Fibroblast of lung (primary cell): Measurements from ENCODE around the gene LAMA4. TPM values are rescaled to one million over a fixed set of nuclear protein-coding genes. Genes with fewer than 3 reads are reported as not detected.
A peak's percentile ranks its signal among the peaks of the same experiment; 100 is the strongest.

Experiments used
- DNase-seq, 2 donors: peaks; one replicate each; pipeline versions ENCODE4 v3.0.0 to v3.0.0-alpha.2; 2010; ENCODE audit warnings: low read depth in 2 of 2
- H2AFZ ChIP-seq: 2 replicates; pipeline ENCODE4 v1.5.1; 2012; ENCODE audit warnings: low read length, control low read depth, inconsistent platforms
- H3K27ac ChIP-seq: 2 replicates; pipeline ENCODE4 v1.5.1; 2011; ENCODE audit warnings: low read length, control low read depth; ENCODE audit not compliant: insufficient read depth
- H3K27me3 ChIP-seq: 2 replicates; pipeline ENCODE4 v1.5.1; 2011; ENCODE audit warnings: mild to moderate bottlenecking, low read length; ENCODE audit not compliant: control insufficient read depth, insufficient read depth
- H3K36me3 ChIP-seq: 2 replicates; pipeline ENCODE4 v1.5.1; 2011; ENCODE audit warnings: low read length; ENCODE audit not compliant: control insufficient read depth, insufficient read depth
- H3K4me1 ChIP-seq: 2 replicates; pipeline ENCODE4 v1.5.1; 2011; ENCODE audit warnings: low read length; ENCODE audit not compliant: control insufficient read depth, insufficient read depth; ENCODE audit errors: extremely low read depth
- H3K4me2 ChIP-seq: 2 replicates; pipeline ENCODE4 v1.5.1; 2011; ENCODE audit warnings: low read length, control low read depth; ENCODE audit not compliant: insufficient read depth; ENCODE audit errors: extremely low read depth
- H3K4me3 ChIP-seq, 4 experiments: fragments of 200-600 bp in 1 of 4; sonication (generic) in 1 of 4; replicated peaks in 1 of 4; 2 replicates each; pipeline ENCODE4 v1.5.1; 2011 to 2016; ENCODE audit warnings: low read length in 4 of 4, low read depth in 3 of 4, mild to moderate bottlenecking in 3 of 4, control low read depth in 2 of 4, inconsistent platforms in 1 of 4, mixed read lengths in 1 of 4; ENCODE audit not compliant: insufficient read depth in 1 of 4; ENCODE audit errors: control extremely low read depth in 1 of 4
- H3K79me2 ChIP-seq: 2 replicates; pipeline ENCODE4 v1.5.1; 2012; ENCODE audit warnings: mild to moderate bottlenecking, low read length, inconsistent platforms; ENCODE audit not compliant: control insufficient read depth, insufficient read depth
- H3K9ac ChIP-seq: 2 replicates; pipeline ENCODE4 v1.5.1; 2011; ENCODE audit warnings: mild to moderate bottlenecking, low read length, control low read depth; ENCODE audit not compliant: insufficient read depth
- H3K9me3 ChIP-seq: 2 replicates; pipeline ENCODE4 v1.5.1; 2012; ENCODE audit warnings: low read depth, low read length; ENCODE audit not compliant: control insufficient read depth, insufficient read depth
- H4K20me1 ChIP-seq: 2 replicates; pipeline ENCODE4 v1.5.1; 2011; ENCODE audit warnings: low read length; ENCODE audit not compliant: control insufficient read depth, insufficient read depth; ENCODE audit errors: extremely low read depth
- CTCF ChIP-seq, 2 donors: IDR thresholded peaks in 1 of 2; conservative IDR thresholded peaks in 1 of 2; 1 replicate in 1 of 2; 2 replicates in 1 of 2; pipeline ENCODE4 v1.5.1; 2011 to 2012; ENCODE audit warnings: low read length in 2 of 2, control low read depth in 1 of 2, inconsistent platforms in 1 of 2, low read depth in 1 of 2, mild to moderate bottlenecking in 1 of 2
- EZH2 ChIP-seq: IDR thresholded peaks from 2 replicates; pipeline ENCODE4 v1.5.1; 2012; ENCODE audit warnings: low read length, control low read depth, mild to moderate bottlenecking; ENCODE audit errors: missing control alignments
- polyA plus RNA-seq, 2 donors: library from polyadenylated mRNA; depleted of rRNA in 1 of 2; stranded (reverse) in 1 of 2; unstranded in 1 of 2; fragments of >200 nt; gene quantifications; 2 replicates each; pipeline ENCODE4 v1.2.1, GENCODE V29; 2011 to 2012; ENCODE audit warnings: missing spikeins in 1 of 2
- total RNA-seq: library from RNA; depleted of rRNA; stranded (reverse); fragments of >200 nt; gene quantifications from 2 replicates; pipeline ENCODE4 v1.2.1, GENCODE V29; 2014

The LAMA4 gene
- total and polyA plus RNA-seq, 2 donors (not counting 1 experiment from before 2014, with no cell fraction given): 636 to 662 TPM

- Histone ChIP-seq H3K36me3 (peaks cover 18% of the 10 kb centered on the region), H3K9me3 (no peaks in the 10 kb centered on the region)
Measured at GRCh38 chr6:112187736-112188135, 66.6 kb downstream of the LAMA4 start.

GRCh38 chr6:112184951-112185350 is 69.4 kb downstream of the LAMA4 start:
- Histone ChIP-seq H3K4me3 (no peak overlapping the region), H3K79me2 (no peaks in the 10 kb centered on the region), H3K4me1 (peaks cover 12% of the 10 kb centered on the region), H3K36me3 (peaks cover 24% of the 10 kb centered on the region), H3K9ac (no peak overlapping the region), H4K20me1 (no peaks in the 10 kb centered on the region), H3K9me3 (no peaks in the 10 kb centered on the region), H3K27ac (no peak overlapping the region), H3K27me3 (no peaks in the 10 kb centered on the region), H2AFZ (no peak overlapping the region), H3K4me2 (no peak overlapping the region)
- TF ChIP-seq EZH2: no peak
- TF ChIP-seq CTCF (conservative IDR thresholded peaks at IDR 0.05 in 1 of 2, IDR thresholded peaks at IDR 0.05 in 1 of 2; ENCODE audit: low read depth in 1 of 2, low read length in 2 of 2): no peak
- no peak for DNase-seq

More at GRCh38 chr6:112187736-112188135, 66.6 kb downstream of the LAMA4 start:
- no peak overlapping the region for H3K27ac ChIP-seq
- no peaks in the 10 kb centered on the region for H3K27me3 ChIP-seq
- H4K20me1 ChIP-seq: no peaks in the 10 kb centered on the region
- no peak for TF ChIP-seq CTCF (conservative IDR thresholded peaks at IDR 0.05 in 1 of 2, IDR thresholded peaks at IDR 0.05 in 1 of 2; ENCODE audit: low read depth in 1 of 2, low read length in 2 of 2)
- no peak for TF ChIP-seq EZH2
- peaks cover 8% of the 10 kb centered on the region for H3K4me1 ChIP-seq
- H3K4me3 ChIP-seq: no peak overlapping the region
- no peak overlapping the region for H3K9ac ChIP-seq
- H3K4me2 ChIP-seq: no peak overlapping the region
- no peak overlapping the region for H2AFZ ChIP-seq
- no peaks in the 10 kb centered on the region for H3K79me2 ChIP-seq
- DNase-seq: no peak

- DNase-seq: peak; percentile 47 to 76
- Histone ChIP-seq H3K36me3 (peaks cover 24% of the 10 kb centered on the region), H3K4me3 (no peak overlapping the region), H3K9me3 (no peaks in the 10 kb centered on the region), H2AFZ (no peak overlapping the region), H3K27ac (no peak overlapping the region), H4K20me1 (no peaks in the 10 kb centered on the region), H3K27me3 (no peaks in the 10 kb centered on the region), H3K4me1 (peaks cover 5% of the 10 kb centered on the region), H3K79me2 (no peaks in the 10 kb centered on the region), H3K9ac (no peak overlapping the region), H3K4me2 (no peak overlapping the region)
- TF ChIP-seq EZH2 (no peak), CTCF (conservative IDR thresholded peaks at IDR 0.05 in 1 of 2, IDR thresholded peaks at IDR 0.05 in 1 of 2; ENCODE audit: low read depth in 1 of 2, low read length in 2 of 2) (no peak)
Measured at GRCh38 chr6:112183271-112183671, 71.1 kb downstream of the LAMA4 start.
